Mesenteric fat pad (tissue), 1 donor: ENCODE measurements around the gene MDH1B. TPM values are rescaled to one million over a fixed set of nuclear protein-coding genes. Genes with fewer than 3 reads are reported as not detected.
"Not testable (repeated sequence)": the region's sequence is repeated elsewhere in the genome, so short reads cannot be mapped to it uniquely, and the experiment has no call there.

Source experiments
- DNase-seq: peaks from one replicate; pipeline ENCODE4 v3.0.0-alpha.2; 2020; ENCODE audit warnings: low spot score
- long read RNA-seq: library from polyadenylated mRNA; unstranded; transcript quantifications from one replicate; pipeline ENCODE4 v2.0.0, GENCODE V29; 2020
- total RNA-seq: library from RNA; stranded (reverse); fragmentation: NEBNext Ultra II Directional; extraction: Animal tissue kit (Norgen Biotek cat#: 25700); gene quantifications from one replicate; pipeline ENCODE4 v1.2.1, GENCODE V29; 2021
- donor health status: DM: yes; HTN: yes; CAD: no.

Gene MDH1B
- total RNA-seq: 0.19 TPM
- long read RNA-seq, partial matches to known transcripts: 0 of 1 reads
- long read RNA-seq, other reads (novel, unspliced or antisense): 1 of 1 reads

- peak; percentile 95 for DNase-seq
Measured at GRCh38 chr2:206765242-206766056, at the start of gene MDH1B, which contains the start of gene FASTKD2. TSS of gene MDH1B (minus strand) at chr2:206765328. CDS start at chr2:206765271, 57 bp downstream. TSS of gene FASTKD2 (plus strand) at chr2:206765606. CDS start at chr2:206766694, 1,088 bp downstream.

- no peak for DNase-seq
Measured at GRCh38 chr2:206814498-206814897, 49.4 kb upstream of the MDH1B start.

GRCh38 chr2:206812471-206812870, 47.3 kb upstream of the MDH1B start:
- not testable (repeated sequence) for DNase-seq

GRCh38 chr2:206807624-206808023, 42.5 kb upstream of the MDH1B start:
- not testable (repeated sequence) for DNase-seq

- no peak for DNase-seq
Measured at GRCh38 chr2:206805887-206806607, 40.9 kb upstream of the MDH1B start.

GRCh38 chr2:206804326-206804725, 39.2 kb upstream of the MDH1B start:
- no peak for DNase-seq

GRCh38 chr2:206802654-206803514, 37.8 kb upstream of the MDH1B start:
- no peak for DNase-seq

GRCh38 chr2:206801418-206802189, 36.5 kb upstream of the MDH1B start:
- no peak for DNase-seq

GRCh38 chr2:206800506-206801417, 35.6 kb upstream of the MDH1B start:
- DNase-seq: no peak

- no peak for DNase-seq
Measured at GRCh38 chr2:206799083-206799482, 34.0 kb upstream of the MDH1B start.

- no peak for DNase-seq
Measured at GRCh38 chr2:206798000-206798399, 32.9 kb upstream of the MDH1B start.

- no peak for DNase-seq
Measured at GRCh38 chr2:206797376-206797775, 32.2 kb upstream of the MDH1B start.

GRCh38 chr2:206792645-206793044, 27.5 kb upstream of the MDH1B start:
- no peak for DNase-seq

GRCh38 chr2:206790311-206790935, 25.3 kb upstream of the MDH1B start:
- DNase-seq: no peak

GRCh38 chr2:206784559-206785353, 19.6 kb upstream of the MDH1B start:
- no peak for DNase-seq

GRCh38 chr2:206783718-206784117, 18.6 kb upstream of the MDH1B start:
- no peak for DNase-seq

- no peak for DNase-seq
Measured at GRCh38 chr2:206780671-206781070, 15.5 kb upstream of the MDH1B start.

GRCh38 chr2:206776432-206776831, 11.3 kb upstream of the MDH1B start:
- DNase-seq: no peak
